K562 (cell line): Measurements from ENCODE around the gene MBNL1. TPM values are rescaled to one million over a fixed set of nuclear protein-coding genes. Genes with fewer than 3 reads are reported as not detected.
A peak's percentile ranks its signal among the peaks of the same experiment; 100 is the strongest.

Source experiments
- ATAC-seq: fragments of 200-7000 bp; cut with Tn5 transposase; 3 replicates; pipeline ENCODE4 v1.9.1; 2020; ENCODE audit warnings: moderate library complexity
- BruUV-seq: library from RNA; stranded (reverse); fragments of 400-500 nt; replicated peaks from 2 replicates; lab custom pipeline; 2021; lab: Mats Ljungman, UMichigan
- CTCF ChIA-PET: fragments of 300-600 bp; formaldehyde crosslinking; extraction: SDS; loops from one replicate; lab custom pipeline; 2021; ENCODE audit warnings: low intra/inter-chr PET ratio; lab: Yijun Ruan, JAX
- POLR2A ChIA-PET: fragments of 300-600, 350-650 bp; sonication (Branson Sonifier 250); formaldehyde crosslinking; extraction: SDS; loops from one replicate; lab custom pipeline; 2021; ENCODE audit warnings: antibody characterized with exemption, inconsistent platforms; lab: Yijun Ruan, JAX
- DNase-seq, 4 experiments: peaks; one replicate each; pipeline versions ENCODE4 v3.0.0 to v3.0.0-alpha.2; 2011 to 2018; ENCODE audit warnings: low spot score in 3 of 4, mixed read lengths in 3 of 4; ENCODE audit errors: extremely low read depth in 1 of 4
- FAIRE-seq: peaks from 2 replicates; lab custom pipeline; 2011; peaks lifted over from hg19 to GRCh38; lab: Jason Lieb, UNC
- H2AFZ ChIP-seq: 2 replicates; pipeline ENCODE4 v1.6.0; 2011; ENCODE audit warnings: low read depth, low read length, control low read depth, inconsistent platforms
- H3K27ac ChIP-seq: fragments of 200-600 bp; 3 replicates; pipeline ENCODE4 v1.8.0; 2011; ENCODE audit warnings: low read depth, mild to moderate bottlenecking, control low read depth, inconsistent platforms, low read length, moderate library complexity, mixed read lengths; ENCODE audit errors: extremely low read depth
- H3K27me3 ChIP-seq, 2 experiments: fragments of 300-600 bp in 1 of 2; 2 replicates in 1 of 2; 3 replicates in 1 of 2; pipeline versions ENCODE4 v1.6.0 to v1.8.0; 2011; ENCODE audit warnings: inconsistent platforms in 2 of 2, low read length in 2 of 2, mild to moderate bottlenecking in 1 of 2, mixed read lengths in 1 of 2, moderate library complexity in 1 of 2; ENCODE audit not compliant: control insufficient read depth in 2 of 2, insufficient read depth in 2 of 2
- H3K36me3 ChIP-seq: fragments of 300-600 bp; 3 replicates; pipeline ENCODE4 v1.8.0; 2011; ENCODE audit warnings: mild to moderate bottlenecking, low read length, inconsistent platforms; ENCODE audit not compliant: control insufficient read depth, insufficient read depth
- H3K4me1 ChIP-seq, 2 experiments: fragments of 200-600 bp in 1 of 2; replicated peaks in 1 of 2; 2 replicates in 1 of 2; 3 replicates in 1 of 2; pipeline versions ENCODE4 v1.5.1 to v1.8.0; 2011; ENCODE audit warnings: inconsistent platforms in 2 of 2, low read length in 2 of 2, mild to moderate bottlenecking in 1 of 2, mixed read lengths in 1 of 2, moderate library complexity in 1 of 2; ENCODE audit not compliant: control insufficient read depth in 2 of 2, insufficient read depth in 2 of 2
- H3K4me2 ChIP-seq: 2 replicates; pipeline ENCODE4 v1.6.1; 2011; ENCODE audit warnings: low read length, control low read depth, inconsistent platforms, mixed read lengths; ENCODE audit not compliant: insufficient read depth
- H3K4me3 ChIP-seq: fragments of 200-600 bp; sonication (generic), shearing (Covaris generic); 2 replicates; pipeline ENCODE4 v1.5.1; 2016; ENCODE audit warnings: control low read depth, inconsistent platforms
- H3K79me2 ChIP-seq: fragments of 200-600 bp; 3 replicates; pipeline ENCODE4 v1.8.0; 2011; ENCODE audit warnings: low read length, inconsistent platforms; ENCODE audit not compliant: control insufficient read depth, insufficient read depth
- H3K9ac ChIP-seq, 2 experiments: 2 replicates each; pipeline versions ENCODE4 v1.6.0 to v1.6.1; 2011; ENCODE audit warnings: low read depth in 2 of 2, low read length in 2 of 2, control low read depth in 1 of 2, inconsistent platforms in 1 of 2, mild to moderate bottlenecking in 1 of 2, mixed read lengths in 1 of 2; ENCODE audit not compliant: insufficient read depth in 1 of 2
- H3K9me1 ChIP-seq: one replicate; pipeline ENCODE4 v1.6.0; 2011; ENCODE audit warnings: inconsistent platforms, mild to moderate bottlenecking, low read length, moderate library complexity; ENCODE audit not compliant: control insufficient read depth, insufficient read depth
- H3K9me3 ChIP-seq: replicated peaks from 2 replicates; pipeline ENCODE4 v1.5.1; 2011; ENCODE audit warnings: low read depth, low read length, inconsistent platforms; ENCODE audit not compliant: control insufficient read depth, insufficient read depth
- H4K20me1 ChIP-seq: replicated peaks from 2 replicates; pipeline ENCODE4 v1.6.1; 2011; ENCODE audit warnings: low read length, inconsistent platforms, mixed read lengths; ENCODE audit not compliant: control insufficient read depth, insufficient read depth
- CBFA2T3 ChIP-seq: fragments of 450-650 bp; IDR thresholded peaks from 2 replicates; pipeline ENCODE4 v1.6.1; 2017
- CTBP1 ChIP-seq: fragments of 450-650 bp; IDR thresholded peaks from 2 replicates; pipeline ENCODE4 v1.6.1; 2016; ENCODE audit warnings: borderline replicate concordance
- EP300 ChIP-seq: IDR thresholded peaks from 2 replicates; pipeline ENCODE4 v1.6.1; 2012; ENCODE audit warnings: low read length, improper control_type of control experiment
- ETV1 ChIP-seq: fragments of 450-650 bp; conservative IDR thresholded peaks from 2 replicates; pipeline ENCODE4 v1.6.1; 2016; ENCODE audit warnings: missing genetic modification characterization, control low read depth, low read depth, missing compliant biosample characterization
- ETV6 ChIP-seq, 3 experiments: fragments of 150-350 bp in 1 of 3; sonication (generic) in 1 of 3; formaldehyde crosslinking in 1 of 3; IDR thresholded peaks; 2 replicates each; pipeline versions ENCODE4 v1.6.1 to v1.8.0; 2014 to 2022; ENCODE audit warnings: borderline replicate concordance in 2 of 3, low read depth in 2 of 3, antibody characterized with exemption in 1 of 3, low read length in 1 of 3, mild to moderate bottlenecking in 1 of 3, missing genetic modification reagents in 1 of 3
- FOXK1 ChIP-seq: sonication (generic); formaldehyde crosslinking; IDR thresholded peaks from 2 replicates; pipeline ENCODE4 v1.8.0; 2022; ENCODE audit warnings: missing genetic modification reagents, mild to moderate bottlenecking, borderline replicate concordance
- HDAC2 ChIP-seq: fragments of 450-650 bp; IDR thresholded peaks from 2 replicates; pipeline ENCODE4 v1.6.1; 2016; ENCODE audit warnings: mild to moderate bottlenecking
- KDM1A ChIP-seq, 2 experiments: fragments of 450-650 bp; IDR thresholded peaks; 2 replicates each; pipeline ENCODE4 v1.6.1; 2016; ENCODE audit warnings: mild to moderate bottlenecking in 2 of 2
- KLF13 ChIP-seq: fragments of 450-650 bp; IDR thresholded peaks from 2 replicates; pipeline ENCODE4 v1.6.1; 2016; ENCODE audit warnings: missing genetic modification characterization, low read depth, mild to moderate bottlenecking, missing compliant biosample characterization, moderate library complexity, borderline replicate concordance
- MAFG ChIP-seq: fragments of 450-650 bp; conservative IDR thresholded peaks from 2 replicates; pipeline ENCODE4 v1.6.1; 2016; ENCODE audit warnings: missing genetic modification characterization, missing compliant biosample characterization
- MYBL2 ChIP-seq, 2 experiments: fragments of 450-650 bp in 1 of 2; sonication (generic) in 1 of 2; formaldehyde crosslinking in 1 of 2; IDR thresholded peaks; 2 replicates each; pipeline versions ENCODE4 v1.6.1 to v1.8.1; 2017 to 2022; ENCODE audit warnings: borderline replicate concordance in 1 of 2, inconsistent platforms in 1 of 2, low read depth in 1 of 2, mild to moderate bottlenecking in 1 of 2, missing genetic modification reagents in 1 of 2, moderate library complexity in 1 of 2
- PKNOX1 ChIP-seq: fragments of 450-650 bp; IDR thresholded peaks from 2 replicates; pipeline ENCODE4 v1.6.1; 2016
- RNF2 ChIP-seq: sonication (generic); IDR thresholded peaks from 2 replicates; pipeline ENCODE4 v1.6.1; 2016
- SMARCA4 ChIP-seq: fragments of 450-650 bp; IDR thresholded peaks from 2 replicates; pipeline ENCODE4 v1.6.1; 2016
- SOX6 ChIP-seq: fragments of 450-650 bp; IDR thresholded peaks from 2 replicates; pipeline ENCODE4 v1.6.1; 2014; ENCODE audit warnings: mild to moderate bottlenecking
- TFE3 ChIP-seq: fragments of 450-650 bp; formaldehyde crosslinking; IDR thresholded peaks from 2 replicates; pipeline ENCODE4 v1.4.0; 2020; ENCODE audit warnings: mild to moderate bottlenecking, mixed read lengths
- YY1 ChIP-seq, 3 experiments: IDR thresholded peaks; 2 replicates each; pipeline ENCODE4 v1.6.1; 2011; ENCODE audit warnings: low read length in 2 of 3, mild to moderate bottlenecking in 2 of 3, moderate library complexity in 2 of 3, borderline replicate concordance in 1 of 3, control low read depth in 1 of 3, low read depth in 1 of 3; ENCODE audit not compliant: insufficient read depth in 3 of 3, insufficient replicate concordance in 2 of 3, control insufficient read depth in 1 of 3, insufficient read length in 1 of 3; ENCODE audit errors: extremely low read depth in 1 of 3
- ZNF316 ChIP-seq: fragments of 450-650 bp; IDR thresholded peaks from 2 replicates; pipeline ENCODE4 v1.6.1; 2016
- ZNF75A ChIP-seq: fragments of 450-650 bp; formaldehyde crosslinking; IDR thresholded peaks from 2 replicates; pipeline ENCODE4 v1.4.0; 2020; ENCODE audit warnings: mild to moderate bottlenecking
- WGBS: fragments of 100-300 bp; shearing (Covaris generic); methylation state at CpG from one replicate; pipeline ENCODE4 v1.1.6; 2016; ENCODE audit warnings: low coverage, mixed read lengths; ENCODE audit not compliant: insufficient coverage; ENCODE audit errors: missing lambda C conversion rate; 5-methylcytosine and 5-hydroxymethylcytosine counted together
- in situ Hi-C: fragments of 300-500 bp; cut with MboI; formaldehyde crosslinking; loops from 4 replicates; pipeline ENCODE4 v1.15.0; 2018; ENCODE audit warnings: inconsistent platforms, mixed read lengths
- intact Hi-C: fragments of 100-400 bp; cut with micrococcal nuclease; formaldehyde crosslinking; loops from 2 replicates; pipeline ENCODE4 v1.14.2; 2022
- polyA plus RNA-seq, 8 experiments: library from polyadenylated mRNA; depleted of rRNA in 4 of 8; stranded (reverse) in 5 of 8; unstranded in 3 of 8; fragments of >200 nt; fragmentation: Nextera tagmentation in 2 of 8; fragmentation: Illumina TruSeq in 1 of 8; extraction: Ambion mirVana in 2 of 8; extraction: Trizol in 1 of 8; gene quantifications; 2 replicates each; pipeline versions ENCODE4 v1.2.1 to v1.2.3, GENCODE V29; 2011 to 2014; ENCODE audit warnings: inconsistent platforms in 1 of 8, missing spikeins in 1 of 8
- total RNA-seq, 7 experiments: library from RNA; depleted of rRNA in 6 of 7; stranded (reverse); fragments of >200 nt in 6 of 7; fragmentation: Illumina TruSeq in 2 of 7; extraction: Trizol in 2 of 7; gene quantifications; 2 replicates each; pipeline versions ENCODE4 v1.2.1 to v1.2.3, GENCODE V29; 2011 to 2021; ENCODE audit warnings: low replicate concordance in 1 of 7

The MBNL1 gene
- total and polyA plus RNA-seq, 9 of the 15 experiments (the other 6 are each of a cell fraction or from before 2014, with no cell fraction given), result 70.3 to 243 (median 220) TPM

GRCh38 chr3:152436707-152437590, 168.2 kb downstream of the MBNL1 start:
- Histone ChIP-seq H3K9ac (no peak overlapping the region), H3K9me1 (no peaks in the 10 kb centered on the region), H3K4me2 (no peak overlapping the region), H2AFZ (no peak overlapping the region), H3K27me3 (no peaks in the 10 kb centered on the region), H3K4me3 (no peak overlapping the region), H3K36me3 (peaks cover 69% of the 10 kb centered on the region), H3K27ac (peak overlapping the region; percentile 41; the same call in 1 of the 3 replicates), H3K4me1 (peaks cover 0 to 6% of the 10 kb centered on the region in 2 experiments; a peak in 3 of 5 replicates), H3K9me3 (no peaks in the 10 kb centered on the region), H3K79me2 (peaks cover 96% of the 10 kb centered on the region), H4K20me1 (no peaks in the 10 kb centered on the region)
- in situ Hi-C loops, result no loop called here
- intact Hi-C loops, result no loop called here
- ATAC-seq (peak; percentile 75), DNase-seq (peak in 1 of 4 experiments; percentile 46), FAIRE-seq (no peak)
- no TSS peak for BruUV-seq
- POLR2A ChIA-PET, result interaction anchor here (0.6 to 1.7 kb wide), 2 partner anchors 10 to 140 kb away, joined by 3 to 6 read pairs; no protein-coding TSS in a partner anchor
- WGBS, result 32% methylated on average over 7 of the region's 7 CpGs
- CTCF ChIA-PET, result no interaction called here
- no peak for TF ChIP-seq KLF13
- TF ChIP-seq MAFG (tag), result peak; percentile 91
- no peak for TF ChIP-seq YY1 (IDR thresholded peaks at IDR 0.05; ENCODE audit: borderline replicate concordance in 1 of 3, control insufficient read depth in 1 of 3, extremely low read depth in 1 of 3, insufficient read depth in 3 of 3, insufficient read length in 1 of 3, insufficient replicate concordance in 2 of 3, low read depth in 1 of 3, low read length in 2 of 3)
- peak; percentile 56 for TF ChIP-seq CBFA2T3
- TF ChIP-seq FOXK1 (CRISPR knock-in tag), result no peak
- peak; percentile 75; the same call in 1 of the 2 replicates for TF ChIP-seq SOX6
- no peak for TF ChIP-seq ZNF75A
- peak; percentile 23; the same call in 1 of the 2 replicates for TF ChIP-seq PKNOX1
- TF ChIP-seq EP300, result peak; percentile 93
- peak; percentile 47; the same call in 1 of the 2 replicates for TF ChIP-seq SMARCA4
- TF ChIP-seq ZNF316, result peak; percentile 97
- peak; percentile 49; the same call in 1 of the 2 replicates for TF ChIP-seq CTBP1
- peak; percentile 75 for TF ChIP-seq ETV1 (tag)
- TF ChIP-seq TFE3 (CRISPR knock-in tag), result no peak
- TF ChIP-seq KDM1A (IDR thresholded peaks at IDR 0.05), result 0 out of 4 replicates have a peak, but pooled peaks have one; percentile 15 to 20
- TF ChIP-seq ETV6 (IDR thresholded peaks at IDR 0.05; ENCODE audit: borderline replicate concordance in 1 of 2, low read depth in 2 of 2, low read length in 1 of 2), result 0 out of 4 replicates have a peak, but pooled peaks of 1 of the 2 experiments have one; percentile 56
- TF ChIP-seq ETV6 (CRISPR knock-in tag; IDR thresholded peaks at IDR 0.05; ENCODE audit: borderline replicate concordance), result no peak
- TF ChIP-seq RNF2, result peak; percentile 29; the same call in 1 of the 2 replicates
- peak; percentile 36; the same call in 1 of the 2 replicates for TF ChIP-seq HDAC2
- TF ChIP-seq MYBL2 (IDR thresholded peaks at IDR 0.05; ENCODE audit: low read depth), result peak; percentile 83
- no peak for TF ChIP-seq MYBL2 (CRISPR knock-in tag; IDR thresholded peaks at IDR 0.05; ENCODE audit: borderline replicate concordance)
